Measurements from ENCODE around the gene LHCGR. TPM values are rescaled to one million over a fixed set of nuclear protein-coding genes. Genes with fewer than 3 reads are reported as not detected.

LHCGR gene
- total and polyA plus RNA-seq, 2 experiments from 2014 or later, result 0.45 to 0.66 TPM

GRCh38 chr2:48749291-48750127, 6.0 kb downstream of the LHCGR start:
- Mint-ChIP-seq H3K4me1 (peaks cover 18% of the 10 kb centered on the region; the same call in 2 of the 3 replicates), H3K9me3 (no peaks in the 10 kb centered on the region), H3K4me3 (no peak overlapping the region), H3K36me3 (ENCODE audit: low read depth) (no peaks in the 10 kb centered on the region), H3K27ac (peak overlapping the region; percentile 76; the same call in 1 of the 2 replicates), H3K27me3 (ENCODE audit: insufficient read depth, low read depth, poor library complexity) (peaks cover 2% of the 10 kb centered on the region)
- H3K4me1 ChIP-seq (ENCODE audit: insufficient read depth), result peaks cover 10% of the 10 kb centered on the region
- H3F3A ChIP-seq (replicated peaks; ENCODE audit: low read depth), result no peaks in the 10 kb centered on the region
- no peak overlapping the region for H2AFZ ChIP-seq
- H3K4me3 ChIP-seq, result no peak overlapping the region
- H3K36me3 ChIP-seq (ENCODE audit: insufficient read depth), result no peaks in the 10 kb centered on the region
- peaks cover 4% of the 10 kb centered on the region; the same call in 1 of the 2 replicates for H3K9me2 ChIP-seq (ENCODE audit: insufficient read depth)
- ATAC-seq, result no peak
- no peaks in the 10 kb centered on the region for H4K20me1 ChIP-seq (replicated peaks; ENCODE audit: insufficient read depth)
- DNase-seq (ENCODE audit: low spot score), result no peak
- no peak overlapping the region for H3K27ac ChIP-seq (ENCODE audit: low read depth)
- no peak for TF ChIP-seq STAT1 (IDR thresholded peaks at IDR 0.05; ENCODE audit: unreplicated experiment)
- no peak for TF ChIP-seq JUNB (IDR thresholded peaks at IDR 0.05; ENCODE audit: unreplicated experiment)
- TF ChIP-seq ZNF462 (CRISPR knock-in tag; IDR thresholded peaks at IDR 0.05), result no peak
- TF ChIP-seq EZH2 (IDR thresholded peaks at IDR 0.05; ENCODE audit: low read depth, unreplicated experiment), result no peak
- no peak for TF ChIP-seq POLR2AphosphoS5 (IDR thresholded peaks at IDR 0.05; ENCODE audit: low read depth)
- TF ChIP-seq ZNF331 (CRISPR knock-in tag; IDR thresholded peaks at IDR 0.05; ENCODE audit: low read depth), result no peak
- TF ChIP-seq REST (IDR thresholded peaks at IDR 0.05; ENCODE audit: unreplicated experiment), result no peak
- TF ChIP-seq CREB1 (CRISPR knock-in tag; IDR thresholded peaks at IDR 0.05; ENCODE audit: low read depth), result no peak
- TF ChIP-seq, protein P1, sequence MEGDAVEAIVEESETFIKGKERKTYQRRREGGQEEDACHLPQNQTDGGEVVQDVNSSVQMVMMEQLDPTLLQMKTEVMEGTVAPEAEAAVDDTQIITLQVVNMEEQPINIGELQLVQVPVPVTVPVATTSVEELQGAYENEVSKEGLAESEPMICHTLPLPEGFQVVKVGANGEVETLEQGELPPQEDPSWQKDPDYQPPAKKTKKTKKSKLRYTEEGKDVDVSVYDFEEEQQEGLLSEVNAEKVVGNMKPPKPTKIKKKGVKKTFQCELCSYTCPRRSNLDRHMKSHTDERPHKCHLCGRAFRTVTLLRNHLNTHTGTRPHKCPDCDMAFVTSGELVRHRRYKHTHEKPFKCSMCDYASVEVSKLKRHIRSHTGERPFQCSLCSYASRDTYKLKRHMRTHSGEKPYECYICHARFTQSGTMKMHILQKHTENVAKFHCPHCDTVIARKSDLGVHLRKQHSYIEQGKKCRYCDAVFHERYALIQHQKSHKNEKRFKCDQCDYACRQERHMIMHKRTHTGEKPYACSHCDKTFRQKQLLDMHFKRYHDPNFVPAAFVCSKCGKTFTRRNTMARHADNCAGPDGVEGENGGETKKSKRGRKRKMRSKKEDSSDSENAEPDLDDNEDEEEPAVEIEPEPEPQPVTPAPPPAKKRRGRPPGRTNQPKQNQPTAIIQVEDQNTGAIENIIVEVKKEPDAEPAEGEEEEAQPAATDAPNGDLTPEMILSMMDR (conservative IDR thresholded peaks at IDR 0.05; ENCODE audit: low read depth in 2 of 2), result no peak
- TF ChIP-seq ZNF114 (CRISPR knock-in tag; IDR thresholded peaks at IDR 0.05), result no peak
- TF ChIP-seq EZH2phosphoT487 (IDR thresholded peaks at IDR 0.05; ENCODE audit: unreplicated experiment), result no peak
- TF ChIP-seq, protein P2, sequence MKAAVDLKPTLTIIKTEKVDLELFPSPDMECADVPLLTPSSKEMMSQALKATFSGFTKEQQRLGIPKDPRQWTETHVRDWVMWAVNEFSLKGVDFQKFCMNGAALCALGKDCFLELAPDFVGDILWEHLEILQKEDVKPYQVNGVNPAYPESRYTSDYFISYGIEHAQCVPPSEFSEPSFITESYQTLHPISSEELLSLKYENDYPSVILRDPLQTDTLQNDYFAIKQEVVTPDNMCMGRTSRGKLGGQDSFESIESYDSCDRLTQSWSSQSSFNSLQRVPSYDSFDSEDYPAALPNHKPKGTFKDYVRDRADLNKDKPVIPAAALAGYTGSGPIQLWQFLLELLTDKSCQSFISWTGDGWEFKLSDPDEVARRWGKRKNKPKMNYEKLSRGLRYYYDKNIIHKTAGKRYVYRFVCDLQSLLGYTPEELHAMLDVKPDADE (IDR thresholded peaks at IDR 0.05), result no peak
- TF ChIP-seq NANOG (IDR thresholded peaks at IDR 0.05; ENCODE audit: borderline replicate concordance), result no peak
- no peaks in the 10 kb centered on the region for H3K79me2 ChIP-seq (replicated peaks; ENCODE audit: insufficient read depth)
- no peak overlapping the region for H3K4me2 ChIP-seq
- H3K27me3 ChIP-seq (ENCODE audit: insufficient read depth), result peaks cover 4% of the 10 kb centered on the region

All from GM23338 (cell line).